Measurements from ENCODE around the gene SH3RF3.

Gene SH3RF3

DNA sequence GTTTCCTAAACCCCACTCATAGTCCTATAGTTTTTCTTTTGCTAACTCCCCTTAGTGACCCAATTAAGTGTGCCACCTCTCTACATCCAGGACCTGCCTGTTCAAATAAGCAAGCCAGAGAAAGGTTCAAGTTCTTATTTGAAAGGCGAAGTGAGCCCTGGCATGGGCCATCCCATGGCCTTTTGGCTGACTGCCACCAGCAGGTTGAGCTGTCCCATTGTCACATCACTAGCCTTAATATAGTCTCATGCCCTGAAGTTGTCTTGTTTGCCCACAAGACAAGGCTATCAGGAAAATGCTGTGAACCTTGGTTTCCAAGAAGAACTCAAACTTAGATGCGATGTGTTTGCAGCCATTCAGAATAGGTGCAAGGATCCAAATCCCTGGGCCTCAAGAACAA is 158.8 kb downstream of the SH3RF3 start:
- no peak for DNase-seq
- TF ChIP-seq, protein P1, sequence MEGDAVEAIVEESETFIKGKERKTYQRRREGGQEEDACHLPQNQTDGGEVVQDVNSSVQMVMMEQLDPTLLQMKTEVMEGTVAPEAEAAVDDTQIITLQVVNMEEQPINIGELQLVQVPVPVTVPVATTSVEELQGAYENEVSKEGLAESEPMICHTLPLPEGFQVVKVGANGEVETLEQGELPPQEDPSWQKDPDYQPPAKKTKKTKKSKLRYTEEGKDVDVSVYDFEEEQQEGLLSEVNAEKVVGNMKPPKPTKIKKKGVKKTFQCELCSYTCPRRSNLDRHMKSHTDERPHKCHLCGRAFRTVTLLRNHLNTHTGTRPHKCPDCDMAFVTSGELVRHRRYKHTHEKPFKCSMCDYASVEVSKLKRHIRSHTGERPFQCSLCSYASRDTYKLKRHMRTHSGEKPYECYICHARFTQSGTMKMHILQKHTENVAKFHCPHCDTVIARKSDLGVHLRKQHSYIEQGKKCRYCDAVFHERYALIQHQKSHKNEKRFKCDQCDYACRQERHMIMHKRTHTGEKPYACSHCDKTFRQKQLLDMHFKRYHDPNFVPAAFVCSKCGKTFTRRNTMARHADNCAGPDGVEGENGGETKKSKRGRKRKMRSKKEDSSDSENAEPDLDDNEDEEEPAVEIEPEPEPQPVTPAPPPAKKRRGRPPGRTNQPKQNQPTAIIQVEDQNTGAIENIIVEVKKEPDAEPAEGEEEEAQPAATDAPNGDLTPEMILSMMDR (IDR thresholded peaks at IDR 0.05) = no peak
- Mint-ChIP-seq H3K4me1 (peaks cover 34% of the 10 kb centered on the region), H3K27ac (no peak overlapping the region), H3K4me3 (no peak overlapping the region), H3K36me3 (ENCODE audit: low read depth) (no peaks in the 10 kb centered on the region), H3K27me3 (ENCODE audit: low read depth, poor library complexity) (peaks cover 8% of the 10 kb centered on the region), H3K9me3 (no peaks in the 10 kb centered on the region)

DNA sequence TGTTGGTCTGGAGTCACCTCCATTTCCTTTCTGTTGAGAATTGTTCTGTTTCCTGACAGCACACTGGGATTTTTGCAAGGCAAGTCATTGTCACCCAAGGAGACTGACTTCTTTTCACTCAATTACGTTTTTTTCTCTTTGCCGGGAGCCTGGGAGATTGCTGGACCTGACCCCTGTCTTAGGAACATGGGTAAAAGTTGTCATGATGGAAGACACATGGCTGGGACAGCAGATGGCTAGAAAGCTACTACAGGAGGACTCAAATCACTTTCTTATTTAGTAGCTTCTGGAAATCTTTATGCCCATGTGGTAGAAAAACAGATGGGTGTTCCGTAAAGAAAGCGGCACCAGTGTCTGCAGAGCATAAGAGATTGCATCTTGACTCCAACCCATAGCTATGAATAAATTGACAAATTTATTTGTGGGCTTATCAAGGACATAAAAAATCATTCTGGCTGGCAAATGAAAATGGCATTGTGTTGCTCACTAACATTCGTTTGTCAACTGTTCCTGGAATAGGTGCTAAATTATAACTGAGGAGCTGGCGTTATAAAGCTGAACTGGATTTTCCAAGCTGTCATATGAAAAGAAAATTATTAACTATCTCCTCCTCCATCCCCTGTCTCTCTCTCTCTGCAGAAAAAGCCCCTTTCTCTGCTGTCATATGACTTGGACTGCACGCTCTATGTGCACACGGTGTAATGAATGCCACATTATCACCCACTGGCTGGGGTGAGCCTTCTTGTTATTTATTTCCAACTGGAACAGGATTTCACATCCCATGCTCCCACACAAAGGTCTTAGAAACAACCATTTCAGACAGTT is 159.8 kb downstream of the SH3RF3 start:
- no peak overlapping the region for H3K4me3 Mint-ChIP-seq
- no peaks in the 10 kb centered on the region for H3K9me3 Mint-ChIP-seq
- peaks cover 26% of the 10 kb centered on the region for H3K4me1 Mint-ChIP-seq
- TF ChIP-seq, protein P1 (IDR thresholded peaks at IDR 0.05) = no peak
- no peaks in the 10 kb centered on the region for H3K36me3 Mint-ChIP-seq (ENCODE audit: low read depth)
- no peak for DNase-seq
- H3K27ac Mint-ChIP-seq = no peak overlapping the region
- peaks cover 8% of the 10 kb centered on the region for H3K27me3 Mint-ChIP-seq (ENCODE audit: low read depth, poor library complexity)

- Mint-ChIP-seq H3K4me1 (peaks cover 18% of the 10 kb centered on the region), H3K27me3 (ENCODE audit: low read depth, poor library complexity) (peaks cover 8% of the 10 kb centered on the region), H3K27ac (no peak overlapping the region), H3K36me3 (ENCODE audit: low read depth) (no peaks in the 10 kb centered on the region), H3K4me3 (no peak overlapping the region), H3K9me3 (peaks cover 2% of the 10 kb centered on the region)
- no peak for DNase-seq
- TF ChIP-seq, protein P1 (IDR thresholded peaks at IDR 0.05) = no peak
Observed at GRCh38 chr2:109289504-109290222, 160.7 kb downstream of the SH3RF3 start.

- no peak overlapping the region for H3K27ac Mint-ChIP-seq
- DNase-seq = no peak
- H3K4me1 Mint-ChIP-seq = peaks cover 9% of the 10 kb centered on the region
- TF ChIP-seq, protein P1 (IDR thresholded peaks at IDR 0.05) = no peak
- H3K36me3 Mint-ChIP-seq (ENCODE audit: low read depth) = no peaks in the 10 kb centered on the region
- H3K9me3 Mint-ChIP-seq = peaks cover 3% of the 10 kb centered on the region
- H3K27me3 Mint-ChIP-seq (ENCODE audit: low read depth, poor library complexity) = peaks cover 6% of the 10 kb centered on the region
- no peak overlapping the region for H3K4me3 Mint-ChIP-seq
Observed at GRCh38 chr2:109290887-109291643, 162.1 kb downstream of the SH3RF3 start.

DNA sequence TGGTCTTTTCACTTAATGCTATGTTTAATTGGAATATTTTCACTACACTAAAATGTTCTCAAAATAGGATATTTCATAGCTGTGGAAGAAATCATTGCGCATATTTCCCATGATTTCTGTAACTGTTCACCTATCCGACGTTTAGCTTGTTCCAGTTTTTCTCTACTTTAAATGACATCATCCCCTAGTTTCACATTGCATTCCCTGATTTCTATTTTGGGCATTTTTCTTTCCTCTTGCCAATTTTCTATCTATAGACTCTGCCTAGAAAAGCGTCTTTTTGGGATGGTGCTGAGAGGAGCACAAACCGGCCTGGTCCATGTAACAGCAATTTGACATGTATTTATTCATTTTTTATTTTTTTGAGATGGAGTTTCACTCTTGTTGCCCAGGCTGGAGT is 163.4 kb downstream of the SH3RF3 start:
- no peak overlapping the region for H3K27ac Mint-ChIP-seq
- H3K4me3 Mint-ChIP-seq = no peak overlapping the region

More for the DNA sequence above, 163.4 kb downstream of the SH3RF3 start:
- peaks cover 3% of the 10 kb centered on the region for H3K9me3 Mint-ChIP-seq
- H3K36me3 Mint-ChIP-seq (ENCODE audit: low read depth) = no peaks in the 10 kb centered on the region
- H3K27me3 Mint-ChIP-seq (ENCODE audit: low read depth, poor library complexity) = peaks cover 6% of the 10 kb centered on the region
- no peak for DNase-seq
- H3K4me1 Mint-ChIP-seq = peaks cover 9% of the 10 kb centered on the region
- TF ChIP-seq, protein P1 (IDR thresholded peaks at IDR 0.05) = no peak
